K562 (cell line): ENCODE results near the gene CDH1.

Experiments used
- BHLHE40 ChIP-seq: IDR thresholded peaks from 2 replicates; pipeline ENCODE4 v1.6.1; 2011; ENCODE audit warnings: low read length, improper control_type of control experiment
- DMBX1 ChIP-seq: fragments of 250-450 bp; sonication (Bioruptor Pico); IDR thresholded peaks from 2 replicates; pipeline ENCODE4 v1.8.0; 2022; ENCODE audit warnings: inconsistent platforms, mild to moderate bottlenecking, moderate library complexity, borderline replicate concordance
- GATA2 ChIP-seq: sonication (generic); formaldehyde crosslinking; IDR thresholded peaks from 2 replicates; pipeline ENCODE4 v1.4.0; 2020; ENCODE audit warnings: mild to moderate bottlenecking, missing genetic modification reagents
- HNRNPK ChIP-seq: fragments of 200-400 bp; formaldehyde crosslinking; IDR thresholded peaks from one replicate; pipeline ENCODE4 v1.6.1; 2018; ENCODE audit warnings: mild to moderate bottlenecking, low read depth, low read length; ENCODE audit not compliant: poor library complexity, severe bottlenecking
- NFYB ChIP-seq: IDR thresholded peaks from 2 replicates; pipeline ENCODE4 v1.6.1; 2011; ENCODE audit warnings: mild to moderate bottlenecking, moderate library complexity; ENCODE audit not compliant: insufficient read length; ENCODE audit errors: extremely low read depth
- PHB ChIP-seq: fragments of 250-450 bp; sonication (Bioruptor Pico); IDR thresholded peaks from 2 replicates; pipeline ENCODE4 v1.5.0; 2021
- SRF ChIP-seq, 2 experiments: fragments of 250-450, 450-650 bp in 1 of 2; sonication (Bioruptor Pico) in 1 of 2; sonication (generic) in 1 of 2; formaldehyde crosslinking; IDR thresholded peaks; 2 replicates each; pipeline versions ENCODE4 v1.5.0 to v1.5.1; 2020 to 2022; ENCODE audit warnings: mild to moderate bottlenecking in 1 of 2, missing genetic modification reagents in 1 of 2
- TF ChIP-seq, protein P1 (sequence below), 3 experiments: IDR thresholded peaks in 2 of 3; conservative IDR thresholded peaks in 1 of 3; 2 replicates each; pipeline ENCODE4 v1.5.1; 2011 to 2012; ENCODE audit warnings: low read length in 3 of 3, mild to moderate bottlenecking in 3 of 3, control low read depth in 2 of 3, improper control_type of control experiment in 1 of 3, inconsistent platforms in 1 of 3, low read depth in 1 of 3, mixed read lengths in 1 of 3, moderate library complexity in 1 of 3; ENCODE audit not compliant: insufficient read depth in 2 of 3
- TF ChIP-seq, protein P2 (sequence below): sonication (generic); formaldehyde crosslinking; IDR thresholded peaks from 2 replicates; pipeline ENCODE4 v1.8.1; 2023; ENCODE audit warnings: mild to moderate bottlenecking, missing genetic modification reagents
- TF ChIP-seq, protein P3 (sequence below): fragments of 250-450 bp; sonication (Bioruptor Pico); IDR thresholded peaks from 2 replicates; pipeline ENCODE4 v1.5.0; 2021
- TF ChIP-seq, protein P4 (sequence below): fragments of 450-650 bp; IDR thresholded peaks from one replicate; pipeline ENCODE4 v1.6.1; 2018; ENCODE audit warnings: mild to moderate bottlenecking, moderate library complexity; ENCODE audit not compliant: partially characterized antibody
- TF ChIP-seq, protein P5 (sequence below): fragments of 250-450 bp; sonication (Bioruptor Pico); IDR thresholded peaks from 2 replicates; pipeline ENCODE4 v1.8.0; 2022; ENCODE audit warnings: moderate library complexity, mild to moderate bottlenecking, inconsistent platforms
- TF ChIP-seq, protein P6 (sequence below): sonication (generic); formaldehyde crosslinking; IDR thresholded peaks from 2 replicates; pipeline ENCODE4 v1.8.1; 2023; ENCODE audit warnings: mild to moderate bottlenecking, missing genetic modification reagents, moderate library complexity

DNA sequence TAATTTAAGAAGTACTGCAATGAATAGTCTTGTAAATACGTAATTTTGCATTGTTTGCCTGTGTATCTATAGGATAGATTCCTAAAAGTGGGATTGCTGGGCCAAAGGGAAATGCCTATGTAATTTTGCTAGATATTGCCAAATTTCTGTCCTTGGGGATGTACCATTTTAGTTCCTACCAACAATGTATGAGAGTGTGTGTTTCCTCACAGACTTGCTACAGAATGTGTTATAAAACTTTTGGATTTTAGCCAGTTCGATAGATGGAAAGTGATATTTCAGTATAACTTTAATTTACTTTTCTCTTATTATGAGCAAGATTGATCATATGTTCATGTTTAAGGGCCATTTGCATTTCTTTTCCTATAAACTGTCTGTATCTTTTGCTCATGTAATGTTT, 114.5 kb downstream of the CDH1 start:
- TF ChIP-seq, protein P1, sequence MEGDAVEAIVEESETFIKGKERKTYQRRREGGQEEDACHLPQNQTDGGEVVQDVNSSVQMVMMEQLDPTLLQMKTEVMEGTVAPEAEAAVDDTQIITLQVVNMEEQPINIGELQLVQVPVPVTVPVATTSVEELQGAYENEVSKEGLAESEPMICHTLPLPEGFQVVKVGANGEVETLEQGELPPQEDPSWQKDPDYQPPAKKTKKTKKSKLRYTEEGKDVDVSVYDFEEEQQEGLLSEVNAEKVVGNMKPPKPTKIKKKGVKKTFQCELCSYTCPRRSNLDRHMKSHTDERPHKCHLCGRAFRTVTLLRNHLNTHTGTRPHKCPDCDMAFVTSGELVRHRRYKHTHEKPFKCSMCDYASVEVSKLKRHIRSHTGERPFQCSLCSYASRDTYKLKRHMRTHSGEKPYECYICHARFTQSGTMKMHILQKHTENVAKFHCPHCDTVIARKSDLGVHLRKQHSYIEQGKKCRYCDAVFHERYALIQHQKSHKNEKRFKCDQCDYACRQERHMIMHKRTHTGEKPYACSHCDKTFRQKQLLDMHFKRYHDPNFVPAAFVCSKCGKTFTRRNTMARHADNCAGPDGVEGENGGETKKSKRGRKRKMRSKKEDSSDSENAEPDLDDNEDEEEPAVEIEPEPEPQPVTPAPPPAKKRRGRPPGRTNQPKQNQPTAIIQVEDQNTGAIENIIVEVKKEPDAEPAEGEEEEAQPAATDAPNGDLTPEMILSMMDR (IDR thresholded peaks at IDR 0.05 in 2 of 3, conservative IDR thresholded peaks at IDR 0.05 in 1 of 3; ENCODE audit: insufficient read depth in 2 of 3, low read depth in 1 of 3, low read length in 3 of 3), result no peak
- TF ChIP-seq, protein P2, sequence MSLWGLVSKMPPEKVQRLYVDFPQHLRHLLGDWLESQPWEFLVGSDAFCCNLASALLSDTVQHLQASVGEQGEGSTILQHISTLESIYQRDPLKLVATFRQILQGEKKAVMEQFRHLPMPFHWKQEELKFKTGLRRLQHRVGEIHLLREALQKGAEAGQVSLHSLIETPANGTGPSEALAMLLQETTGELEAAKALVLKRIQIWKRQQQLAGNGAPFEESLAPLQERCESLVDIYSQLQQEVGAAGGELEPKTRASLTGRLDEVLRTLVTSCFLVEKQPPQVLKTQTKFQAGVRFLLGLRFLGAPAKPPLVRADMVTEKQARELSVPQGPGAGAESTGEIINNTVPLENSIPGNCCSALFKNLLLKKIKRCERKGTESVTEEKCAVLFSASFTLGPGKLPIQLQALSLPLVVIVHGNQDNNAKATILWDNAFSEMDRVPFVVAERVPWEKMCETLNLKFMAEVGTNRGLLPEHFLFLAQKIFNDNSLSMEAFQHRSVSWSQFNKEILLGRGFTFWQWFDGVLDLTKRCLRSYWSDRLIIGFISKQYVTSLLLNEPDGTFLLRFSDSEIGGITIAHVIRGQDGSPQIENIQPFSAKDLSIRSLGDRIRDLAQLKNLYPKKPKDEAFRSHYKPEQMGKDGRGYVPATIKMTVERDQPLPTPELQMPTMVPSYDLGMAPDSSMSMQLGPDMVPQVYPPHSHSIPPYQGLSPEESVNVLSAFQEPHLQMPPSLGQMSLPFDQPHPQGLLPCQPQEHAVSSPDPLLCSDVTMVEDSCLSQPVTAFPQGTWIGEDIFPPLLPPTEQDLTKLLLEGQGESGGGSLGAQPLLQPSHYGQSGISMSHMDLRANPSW, result no peak
- no peak for TF ChIP-seq HNRNPK
- TF ChIP-seq PHB (CRISPR knock-in tag), result no peak
- TF ChIP-seq, protein P3, sequence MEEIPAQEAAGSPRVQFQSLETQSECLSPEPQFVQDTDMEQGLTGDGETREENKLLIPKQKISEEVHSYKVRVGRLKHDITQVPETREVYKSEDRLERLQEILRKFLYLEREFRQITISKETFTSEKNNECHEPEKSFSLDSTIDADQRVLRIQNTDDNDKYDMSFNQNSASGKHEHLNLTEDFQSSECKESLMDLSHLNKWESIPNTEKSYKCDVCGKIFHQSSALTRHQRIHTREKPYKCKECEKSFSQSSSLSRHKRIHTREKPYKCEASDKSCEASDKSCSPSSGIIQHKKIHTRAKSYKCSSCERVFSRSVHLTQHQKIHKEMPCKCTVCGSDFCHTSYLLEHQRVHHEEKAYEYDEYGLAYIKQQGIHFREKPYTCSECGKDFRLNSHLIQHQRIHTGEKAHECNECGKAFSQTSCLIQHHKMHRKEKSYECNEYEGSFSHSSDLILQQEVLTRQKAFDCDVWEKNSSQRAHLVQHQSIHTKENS (CRISPR knock-in tag), result no peak
- TF ChIP-seq SRF (CRISPR knock-in tag; IDR thresholded peaks at IDR 0.05), result no peak
- TF ChIP-seq, protein P4, sequence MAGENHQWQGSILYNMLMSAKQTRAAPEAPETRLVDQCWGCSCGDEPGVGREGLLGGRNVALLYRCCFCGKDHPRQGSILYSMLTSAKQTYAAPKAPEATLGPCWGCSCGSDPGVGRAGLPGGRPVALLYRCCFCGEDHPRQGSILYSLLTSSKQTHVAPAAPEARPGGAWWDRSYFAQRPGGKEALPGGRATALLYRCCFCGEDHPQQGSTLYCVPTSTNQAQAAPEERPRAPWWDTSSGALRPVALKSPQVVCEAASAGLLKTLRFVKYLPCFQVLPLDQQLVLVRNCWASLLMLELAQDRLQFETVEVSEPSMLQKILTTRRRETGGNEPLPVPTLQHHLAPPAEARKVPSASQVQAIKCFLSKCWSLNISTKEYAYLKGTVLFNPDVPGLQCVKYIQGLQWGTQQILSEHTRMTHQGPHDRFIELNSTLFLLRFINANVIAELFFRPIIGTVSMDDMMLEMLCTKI, result no peak
- TF ChIP-seq BHLHE40, result no peak
- no peak for TF ChIP-seq NFYB
- TF ChIP-seq, protein P5, sequence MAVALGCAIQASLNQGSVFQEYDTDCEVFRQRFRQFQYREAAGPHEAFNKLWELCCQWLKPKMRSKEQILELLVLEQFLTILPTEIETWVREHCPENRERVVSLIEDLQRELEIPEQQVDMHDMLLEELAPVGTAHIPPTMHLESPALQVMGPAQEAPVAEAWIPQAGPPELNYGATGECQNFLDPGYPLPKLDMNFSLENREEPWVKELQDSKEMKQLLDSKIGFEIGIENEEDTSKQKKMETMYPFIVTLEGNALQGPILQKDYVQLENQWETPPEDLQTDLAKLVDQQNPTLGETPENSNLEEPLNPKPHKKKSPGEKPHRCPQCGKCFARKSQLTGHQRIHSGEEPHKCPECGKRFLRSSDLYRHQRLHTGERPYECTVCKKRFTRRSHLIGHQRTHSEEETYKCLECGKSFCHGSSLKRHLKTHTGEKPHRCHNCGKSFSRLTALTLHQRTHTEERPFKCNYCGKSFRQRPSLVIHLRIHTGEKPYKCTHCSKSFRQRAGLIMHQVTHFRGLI (CRISPR knock-in tag), result no peak
- no peak for TF ChIP-seq GATA2 (CRISPR knock-in tag)
- TF ChIP-seq DMBX1 (CRISPR knock-in tag), result no peak
- TF ChIP-seq, protein P6, sequence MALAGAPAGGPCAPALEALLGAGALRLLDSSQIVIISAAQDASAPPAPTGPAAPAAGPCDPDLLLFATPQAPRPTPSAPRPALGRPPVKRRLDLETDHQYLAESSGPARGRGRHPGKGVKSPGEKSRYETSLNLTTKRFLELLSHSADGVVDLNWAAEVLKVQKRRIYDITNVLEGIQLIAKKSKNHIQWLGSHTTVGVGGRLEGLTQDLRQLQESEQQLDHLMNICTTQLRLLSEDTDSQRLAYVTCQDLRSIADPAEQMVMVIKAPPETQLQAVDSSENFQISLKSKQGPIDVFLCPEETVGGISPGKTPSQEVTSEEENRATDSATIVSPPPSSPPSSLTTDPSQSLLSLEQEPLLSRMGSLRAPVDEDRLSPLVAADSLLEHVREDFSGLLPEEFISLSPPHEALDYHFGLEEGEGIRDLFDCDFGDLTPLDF (CRISPR knock-in tag), result no peak
